HG03025 (cell line): Measurements from ENCODE around the gene AMBP.

ENCODE experiments used
- ATAC-seq: cut with Tn5 transposase; IDR thresholded peaks from one replicate; pipeline ENCODE4 v1.9.1; 2021; ENCODE audit warnings: mild to moderate bottlenecking, moderate library complexity; ENCODE audit not compliant: unreplicated experiment, low FRiP score

Gene AMBP

DNA sequence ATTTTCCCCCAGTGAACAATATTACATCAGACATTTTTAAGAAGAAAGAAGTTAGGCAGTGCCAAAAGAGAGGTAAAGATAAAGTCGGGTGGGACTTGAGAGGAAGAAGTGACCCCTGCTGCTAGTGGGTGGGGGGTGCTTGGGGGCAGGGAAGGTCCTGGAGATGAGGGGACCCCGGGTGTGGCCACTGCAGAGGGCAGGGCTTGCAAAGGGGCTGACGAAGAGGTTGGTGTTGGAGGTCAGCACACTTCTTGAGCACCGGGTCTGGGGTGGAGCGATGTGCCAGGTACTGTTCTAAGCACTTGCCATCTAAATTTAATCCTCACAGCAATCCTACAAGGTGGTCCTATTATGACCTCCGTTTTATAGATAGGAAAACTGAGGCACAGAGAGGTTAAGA, 62.0 kb downstream of the AMBP start:
- ATAC-seq: no peak

GRCh38 chr9:114015607-114016006, 62.5 kb downstream of the AMBP start:
- ATAC-seq: no peak

DNA sequence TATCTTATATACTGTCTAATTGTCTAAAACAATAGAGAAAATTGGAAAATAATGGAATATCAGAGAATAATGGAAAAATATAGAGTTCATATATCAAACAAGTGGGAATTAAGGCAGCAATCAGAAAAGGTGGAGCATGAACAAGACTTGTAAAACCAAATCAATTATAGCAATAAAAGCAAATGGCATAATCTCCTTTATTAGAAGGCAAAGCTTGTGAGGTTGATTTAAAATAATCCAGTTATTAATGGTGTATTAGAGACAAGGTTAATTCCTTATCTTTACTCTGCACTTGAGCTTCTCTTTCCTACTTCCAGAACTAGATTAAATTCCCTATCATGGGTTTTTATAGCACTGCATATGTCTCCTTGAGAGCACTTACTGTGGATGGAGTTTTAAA, 64.1 kb downstream of the AMBP start:
- ATAC-seq: no peak

DNA sequence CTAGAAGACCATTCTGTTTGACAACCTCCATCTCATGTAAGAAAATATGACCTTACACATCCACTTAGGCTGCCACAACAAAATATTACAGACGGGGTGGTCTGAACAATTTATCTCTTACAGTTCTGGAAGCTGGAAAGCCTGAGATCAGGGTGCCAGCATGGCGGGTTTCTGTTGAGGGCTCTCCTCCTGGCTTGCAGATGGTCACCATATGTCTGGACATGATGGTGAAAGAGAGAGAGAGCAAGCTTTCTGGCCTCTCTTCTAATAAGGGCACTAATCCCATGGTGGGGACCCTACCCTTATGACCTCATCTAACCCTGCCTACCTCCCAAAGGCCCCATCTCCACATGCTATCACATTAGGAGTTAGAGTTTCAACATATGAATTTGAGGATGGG, 66.0 kb downstream of the AMBP start:
- no peak for ATAC-seq

DNA sequence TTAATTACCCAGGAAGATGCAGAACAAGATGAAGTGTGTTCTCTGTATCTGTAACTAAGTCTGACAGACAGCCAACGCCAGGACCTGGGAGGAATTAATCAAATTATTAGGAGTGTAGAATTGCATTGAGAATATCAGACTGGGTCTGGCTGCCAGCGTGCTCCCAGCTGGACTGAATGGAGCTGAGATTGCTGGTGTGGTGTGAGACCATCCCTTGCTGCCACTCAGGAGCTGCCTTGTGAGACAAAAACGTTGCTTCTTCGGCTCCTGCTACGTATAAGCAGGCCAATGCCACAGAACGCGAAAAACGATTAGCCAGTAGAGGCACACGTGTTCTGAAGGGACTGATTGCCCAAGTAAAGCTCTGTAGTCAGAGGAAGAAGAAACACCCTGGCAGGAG, 66.8 kb downstream of the AMBP start:
- ATAC-seq: no peak
